ENCODE results near the gene ZBTB21.
"Not testable (repeated sequence)": the region's sequence is repeated elsewhere in the genome, so short reads cannot be mapped to it uniquely, and the experiment has no call there.

ZBTB21 gene

GRCh38 chr21:42001781-42002180 lies 8.4 kb downstream of the ZBTB21 start:
- Mint-ChIP-seq H3K27ac (peak overlapping the region; percentile 94), H3K9me3 (no peaks in the 10 kb centered on the region), H3K4me1 (peaks cover 60% of the 10 kb centered on the region)

DNA sequence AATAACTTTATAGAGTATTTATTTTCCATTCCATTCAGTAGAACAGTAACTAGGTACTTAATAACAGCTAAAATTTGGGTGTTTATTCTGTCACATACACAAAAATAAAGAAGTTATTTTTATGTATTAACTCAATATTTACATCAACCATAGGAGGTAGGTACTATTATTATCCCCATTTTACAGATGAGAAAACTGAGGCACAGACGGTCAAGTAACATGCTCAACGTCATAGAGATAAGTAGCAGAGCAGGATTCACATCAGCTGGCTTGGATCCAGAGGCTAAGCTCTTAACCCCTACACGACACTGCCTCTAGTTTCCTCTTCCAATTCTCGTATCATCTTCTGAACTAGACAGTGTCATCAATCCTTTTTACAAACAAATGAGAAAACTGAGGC lies 9.3 kb downstream of the ZBTB21 start:
- no peak for DNase-seq
- no peak for ATAC-seq
- Mint-ChIP-seq H3K9me3 (no peaks in the 10 kb centered on the region), H3K36me3 (ENCODE audit: low read depth) (peaks cover 70% of the 10 kb centered on the region), H3K4me3 (peak overlapping the region; percentile 49), H3K27ac (peak overlapping the region; percentile 94), H3K27me3 (no peaks in the 10 kb centered on the region), H3K4me1 (peaks cover 55% of the 10 kb centered on the region)

More at GRCh38 chr21:42001781-42002180, 8.4 kb downstream of the ZBTB21 start:
- Mint-ChIP-seq H3K4me3 (peak overlapping the region; percentile 49), H3K27me3 (no peaks in the 10 kb centered on the region), H3K36me3 (ENCODE audit: low read depth) (peaks cover 66% of the 10 kb centered on the region)
- no peak for ATAC-seq
- no peak for DNase-seq

- H3K27ac Mint-ChIP-seq, result no peak overlapping the region
- no peak overlapping the region for H3K4me3 Mint-ChIP-seq
- H3K27me3 Mint-ChIP-seq, result no peaks in the 10 kb centered on the region
- peaks cover 93% of the 10 kb centered on the region for H3K36me3 Mint-ChIP-seq (ENCODE audit: low read depth)
- ATAC-seq, result no peak
- H3K9me3 Mint-ChIP-seq, result peaks cover 7% of the 10 kb centered on the region
- peaks cover 31% of the 10 kb centered on the region for H3K4me1 Mint-ChIP-seq
- no peak for DNase-seq
Observed at GRCh38 chr21:41997657-41998056, 12.5 kb downstream of the ZBTB21 start.

DNA sequence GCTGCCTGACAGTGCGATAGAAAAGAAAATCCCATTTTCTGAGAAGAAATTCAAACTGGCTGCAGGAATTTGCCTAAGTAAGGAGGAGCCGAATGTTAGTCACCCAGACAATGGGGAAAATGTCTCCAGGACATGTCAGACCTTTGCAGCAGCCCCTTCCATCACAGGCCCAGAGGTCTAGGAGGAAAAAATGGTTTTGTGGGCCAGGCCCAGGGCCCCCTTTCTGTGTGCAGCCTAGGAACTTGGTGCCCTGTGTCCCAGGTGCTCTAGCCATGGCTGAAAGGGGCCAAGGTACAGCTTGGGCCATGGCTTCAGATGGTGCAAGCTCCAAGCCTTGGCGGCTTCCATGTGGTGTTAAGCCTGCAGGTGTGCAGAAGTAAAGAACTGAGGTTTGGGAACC lies 14.6 kb downstream of the ZBTB21 start:
- Mint-ChIP-seq H3K27me3 (no peaks in the 10 kb centered on the region), H3K9me3 (peaks cover 7% of the 10 kb centered on the region), H3K4me3 (no peak overlapping the region), H3K36me3 (ENCODE audit: low read depth) (peaks cover 93% of the 10 kb centered on the region), H3K4me1 (peaks cover 12% of the 10 kb centered on the region), H3K27ac (no peak overlapping the region)
- DNase-seq (no peak), ATAC-seq (no peak)

- ATAC-seq, H3K27me3 Mint-ChIP-seq, H3K27ac Mint-ChIP-seq, H3K4me3 Mint-ChIP-seq, H3K9me3 Mint-ChIP-seq, DNase-seq: not testable (repeated sequence)
- peaks cover 10% of the 10 kb centered on the region for H3K4me1 Mint-ChIP-seq
- peaks cover 87% of the 10 kb centered on the region for H3K36me3 Mint-ChIP-seq (ENCODE audit: low read depth)
Observed at GRCh38 chr21:41994613-41995012, 15.5 kb downstream of the ZBTB21 start.

GRCh38 chr21:41993744-41994143 lies 16.4 kb downstream of the ZBTB21 start:
- H3K4me1 Mint-ChIP-seq, result peaks cover 10% of the 10 kb centered on the region
- no peaks in the 10 kb centered on the region for H3K27me3 Mint-ChIP-seq
- DNase-seq (no peak), ATAC-seq (no peak)
- no peak overlapping the region for H3K4me3 Mint-ChIP-seq
- no peak overlapping the region for H3K27ac Mint-ChIP-seq
- H3K9me3 Mint-ChIP-seq, result peaks cover 7% of the 10 kb centered on the region
- peaks cover 83% of the 10 kb centered on the region for H3K36me3 Mint-ChIP-seq (ENCODE audit: low read depth)

DNA sequence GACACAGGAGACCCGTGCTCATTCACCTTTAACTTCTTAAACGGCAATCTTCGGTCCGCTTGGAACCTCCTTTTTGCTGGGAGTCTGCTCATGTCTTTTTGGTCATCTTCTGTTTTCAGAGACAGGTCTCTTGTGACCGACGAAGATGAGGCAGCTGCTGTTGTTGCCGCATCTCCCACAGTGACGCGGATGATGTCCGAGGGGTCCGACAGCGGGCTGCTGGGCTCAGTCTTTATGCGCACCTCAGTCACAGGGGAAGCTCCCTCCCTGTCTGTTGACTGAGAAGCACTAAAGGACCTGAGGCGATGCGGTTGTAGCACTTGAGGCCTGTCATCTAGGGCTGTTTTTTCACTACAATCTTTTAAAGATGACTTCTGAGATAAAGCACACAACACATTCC lies 17.6 kb downstream of the ZBTB21 start:
- Mint-ChIP-seq H3K36me3 (ENCODE audit: low read depth) (peaks cover 72% of the 10 kb centered on the region), H3K4me1 (peaks cover 8% of the 10 kb centered on the region), H3K4me3 (no peak overlapping the region), H3K27me3 (no peaks in the 10 kb centered on the region), H3K9me3 (peaks cover 7% of the 10 kb centered on the region), H3K27ac (no peak overlapping the region)
- ATAC-seq (no peak), DNase-seq (no peak)

GRCh38 chr21:41991659-41992058 lies 18.5 kb downstream of the ZBTB21 start:
- no peak overlapping the region for H3K27ac Mint-ChIP-seq
- peaks cover 64% of the 10 kb centered on the region for H3K36me3 Mint-ChIP-seq (ENCODE audit: low read depth)
- peaks cover 7% of the 10 kb centered on the region for H3K9me3 Mint-ChIP-seq
- H3K4me1 Mint-ChIP-seq, result peaks cover 8% of the 10 kb centered on the region
- H3K27me3 Mint-ChIP-seq, result no peaks in the 10 kb centered on the region
- no peak overlapping the region for H3K4me3 Mint-ChIP-seq
- DNase-seq, result no peak
- ATAC-seq, result no peak

DNA sequence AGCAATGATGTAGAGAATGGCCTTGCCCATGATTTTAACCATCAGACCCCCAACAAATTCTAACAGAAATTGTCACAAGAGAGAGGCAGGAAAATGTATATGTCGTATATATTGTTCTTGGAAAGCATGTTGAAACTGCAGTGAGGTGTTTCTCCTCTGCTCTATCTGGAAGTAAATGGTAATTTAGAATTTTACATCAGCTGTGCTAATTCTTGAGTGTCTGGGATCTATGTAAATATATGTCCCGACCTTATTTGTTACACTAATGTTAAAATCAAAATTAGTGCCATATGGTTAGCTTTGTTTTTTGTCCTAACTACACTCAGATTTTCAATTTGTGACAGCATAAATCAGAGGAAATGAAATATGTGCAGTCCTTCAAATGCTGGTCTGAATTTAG lies 20.5 kb downstream of the ZBTB21 start:
- Mint-ChIP-seq H3K4me1 (peaks cover 1% of the 10 kb centered on the region), H3K4me3 (no peak overlapping the region), H3K9me3 (no peaks in the 10 kb centered on the region), H3K36me3 (ENCODE audit: low read depth) (peaks cover 45% of the 10 kb centered on the region), H3K27me3 (no peaks in the 10 kb centered on the region), H3K27ac (no peak overlapping the region)
- DNase-seq (no peak), ATAC-seq (no peak)

- H3K9me3 Mint-ChIP-seq, result peaks cover 3% of the 10 kb centered on the region
- H3K27ac Mint-ChIP-seq, result no peak overlapping the region
- H3K27me3 Mint-ChIP-seq, result no peaks in the 10 kb centered on the region
- ATAC-seq (no peak), DNase-seq (no peak)
- no peak overlapping the region for H3K4me3 Mint-ChIP-seq
- peaks cover 25% of the 10 kb centered on the region for H3K36me3 Mint-ChIP-seq (ENCODE audit: low read depth)
- H3K4me1 Mint-ChIP-seq, result no peaks in the 10 kb centered on the region
Observed at GRCh38 chr21:41987310-41987709, 22.9 kb downstream of the ZBTB21 start.

DNA sequence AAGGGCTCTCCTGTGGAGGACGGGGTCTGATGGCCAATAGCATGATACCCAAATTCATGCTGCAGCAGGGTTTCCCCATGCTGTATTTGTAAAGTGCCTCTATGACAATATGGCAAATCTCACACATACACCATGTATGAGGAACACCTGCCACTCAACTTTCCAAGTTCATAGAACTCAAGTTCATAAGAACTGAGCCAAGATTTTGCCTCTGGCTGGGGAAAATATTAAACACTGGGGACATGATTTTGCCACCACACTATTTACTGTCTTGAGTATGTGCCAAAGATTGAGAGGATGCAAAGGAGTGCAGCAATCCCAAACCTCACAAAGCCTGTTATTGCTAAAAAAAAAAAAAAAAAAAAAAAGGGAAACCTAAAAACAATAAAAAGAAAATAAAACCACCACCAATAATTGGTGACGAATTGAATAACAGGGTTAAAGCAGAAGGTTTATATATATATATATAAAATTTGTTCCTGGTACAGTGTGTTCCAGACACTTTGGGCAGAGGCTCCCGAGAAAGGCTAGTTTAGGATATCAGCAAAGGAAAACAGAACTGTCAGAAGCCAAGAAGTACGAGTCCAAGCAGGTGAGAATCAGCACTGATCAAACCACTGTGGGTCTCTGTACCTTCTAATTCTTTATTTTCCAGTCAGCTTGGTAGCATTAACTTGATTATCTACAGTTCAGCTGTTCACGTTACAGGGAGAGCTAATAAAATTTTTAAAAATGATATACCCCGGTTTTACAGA lies 24.3 kb downstream of the ZBTB21 start:
- H3K4me1 Mint-ChIP-seq, result no peaks in the 10 kb centered on the region
- H3K27me3 Mint-ChIP-seq, result no peaks in the 10 kb centered on the region
- ATAC-seq, result no peak
- DNase-seq, result no peak
- H3K4me3 Mint-ChIP-seq, result no peak overlapping the region
- peaks cover 11% of the 10 kb centered on the region for H3K36me3 Mint-ChIP-seq (ENCODE audit: low read depth)
- H3K27ac Mint-ChIP-seq, result no peak overlapping the region
- H3K9me3 Mint-ChIP-seq, result peaks cover 8% of the 10 kb centered on the region

DNA sequence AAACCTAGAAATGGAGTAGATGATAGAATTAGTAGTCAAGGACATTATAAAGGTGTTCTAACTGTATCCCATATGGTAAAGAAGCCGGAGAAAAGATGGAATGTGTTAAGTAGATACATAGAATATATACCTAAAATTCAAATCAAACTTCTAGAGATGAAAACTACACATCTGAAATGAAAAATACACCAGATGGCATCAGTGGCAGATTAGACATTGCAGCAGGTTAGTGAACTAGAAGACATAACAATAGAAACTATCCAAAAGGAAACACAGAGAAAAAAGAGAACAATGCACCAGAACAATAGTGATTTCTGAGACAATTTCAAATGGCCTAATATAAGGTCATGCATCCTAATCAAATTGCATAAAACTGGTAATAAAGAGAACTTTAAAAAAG lies 26.9 kb downstream of the ZBTB21 start:
- Mint-ChIP-seq H3K9me3 (peaks cover 16% of the 10 kb centered on the region), H3K4me3 (no peak overlapping the region), H3K27me3 (no peaks in the 10 kb centered on the region), H3K36me3 (ENCODE audit: low read depth) (peaks cover 3% of the 10 kb centered on the region), H3K4me1 (no peaks in the 10 kb centered on the region), H3K27ac (no peak overlapping the region)
- ATAC-seq, result no peak
- DNase-seq, result no peak

- Mint-ChIP-seq H3K4me1 (no peaks in the 10 kb centered on the region), H3K27ac (no peak overlapping the region), H3K9me3 (peaks cover 16% of the 10 kb centered on the region), H3K27me3 (no peaks in the 10 kb centered on the region), H3K4me3 (no peak overlapping the region), H3K36me3 (ENCODE audit: low read depth) (peaks cover 3% of the 10 kb centered on the region)
- DNase-seq (no peak), ATAC-seq (no peak)
Observed at GRCh38 chr21:41980561-41980960, 29.6 kb downstream of the ZBTB21 start.

GRCh38 chr21:41979751-41980369 lies 30.3 kb downstream of the ZBTB21 start:
- ATAC-seq, result no peak

DNA sequence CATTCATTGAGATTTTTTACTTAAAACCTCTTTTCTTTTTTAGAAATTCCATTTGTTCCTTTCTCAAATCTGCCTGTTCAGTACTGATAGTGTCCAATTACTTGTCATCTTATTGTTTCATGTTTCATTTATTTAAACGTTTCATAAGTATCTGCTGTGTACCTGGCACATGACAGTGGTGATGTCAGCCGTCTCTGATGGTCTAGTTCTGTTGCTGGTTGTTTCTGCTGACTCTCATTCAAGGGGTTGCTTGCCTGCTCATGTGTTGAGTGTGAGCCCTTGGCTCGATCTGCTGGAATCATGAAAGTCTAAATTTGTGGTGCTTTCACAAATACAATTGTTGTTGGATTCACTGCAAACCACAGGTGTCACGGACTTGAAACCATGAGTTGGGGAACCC lies 30.8 kb downstream of the ZBTB21 start:
- H3K9me3 Mint-ChIP-seq, result peaks cover 16% of the 10 kb centered on the region
- H3K4me3 Mint-ChIP-seq, result no peak overlapping the region
- peaks cover 3% of the 10 kb centered on the region for H3K36me3 Mint-ChIP-seq (ENCODE audit: low read depth)
- H3K27ac Mint-ChIP-seq, result no peak overlapping the region
- H3K27me3 Mint-ChIP-seq, result no peaks in the 10 kb centered on the region
- H3K4me1 Mint-ChIP-seq, result peaks cover 4% of the 10 kb centered on the region
- no peak for ATAC-seq
- no peak for DNase-seq

More at GRCh38 chr21:41979751-41980369, 30.3 kb downstream of the ZBTB21 start:
- Mint-ChIP-seq H3K9me3 (peaks cover 16% of the 10 kb centered on the region), H3K4me1 (no peaks in the 10 kb centered on the region), H3K27me3 (no peaks in the 10 kb centered on the region), H3K36me3 (ENCODE audit: low read depth) (peaks cover 3% of the 10 kb centered on the region), H3K27ac (no peak overlapping the region), H3K4me3 (no peak overlapping the region)
- DNase-seq, result no peak

Data from activated naive CD8-positive, alpha-beta T cell treated with anti-CD3 and anti-CD28 coated beads, Interleukin-2, amount 50 U/mL, for 24 hours (primary cell).